SK-N-SH treated with all-trans-retinoic acid at 6 μM for 48 hours (cell line): Measurements from ENCODE around the gene GRIK2.

Experiments
- ARNTL ChIP-seq: fragments of 450-650 bp; formaldehyde crosslinking; IDR thresholded peaks from 2 replicates; pipeline ENCODE4 v1.5.0; 2020; ENCODE audit warnings: low read depth, mild to moderate bottlenecking, moderate library complexity, borderline replicate concordance
- BACH2 ChIP-seq: fragments of 250-450 bp; sonication (Bioruptor Pico); IDR thresholded peaks from 2 replicates; pipeline ENCODE4 v1.9.0; 2021; ENCODE audit warnings: mild to moderate bottlenecking, borderline replicate concordance
- CREB5 ChIP-seq: fragments of 250-450 bp; sonication (Bioruptor Pico); IDR thresholded peaks from 2 replicates; pipeline ENCODE4 v1.5.1; 2020; ENCODE audit warnings: low read depth, mild to moderate bottlenecking, moderate library complexity
- CSDC2 ChIP-seq: fragments of 250-450 bp; sonication (Bioruptor Pico); IDR thresholded peaks from 2 replicates; pipeline ENCODE4 v1.5.0; 2020; ENCODE audit warnings: mild to moderate bottlenecking, moderate library complexity
- CSRNP3 ChIP-seq: fragments of 250-450 bp; sonication (Bioruptor Pico); IDR thresholded peaks from 2 replicates; pipeline ENCODE4 v1.5.1; 2021; ENCODE audit warnings: mild to moderate bottlenecking, moderate library complexity
- ESRRG ChIP-seq: fragments of 250-450 bp; sonication (Bioruptor Pico); IDR thresholded peaks from 2 replicates; pipeline ENCODE4 v1.6.1; 2021; ENCODE audit warnings: mild to moderate bottlenecking
- GLIS3 ChIP-seq: fragments of 250-450 bp; sonication (Bioruptor Pico); IDR thresholded peaks from 2 replicates; pipeline ENCODE4 v1.5.0; 2020; ENCODE audit warnings: mild to moderate bottlenecking, moderate library complexity
- ISL1 ChIP-seq: fragments of 250-450 bp; sonication (Bioruptor Pico); IDR thresholded peaks from 2 replicates; pipeline ENCODE4 v2.1.2; 2022; ENCODE audit warnings: mild to moderate bottlenecking, moderate library complexity
- PPARA ChIP-seq: fragments of 250-450 bp; sonication (Bioruptor Pico); IDR thresholded peaks from 2 replicates; pipeline ENCODE4 v1.5.0; 2020; ENCODE audit warnings: mild to moderate bottlenecking, borderline replicate concordance
- RARB ChIP-seq: fragments of 250-450 bp; sonication (Bioruptor Pico); IDR thresholded peaks from 2 replicates; pipeline ENCODE4 v1.8.0; 2021; ENCODE audit warnings: mild to moderate bottlenecking, moderate library complexity
- TCF4 ChIP-seq: fragments of 250-450 bp; sonication (Bioruptor Pico); IDR thresholded peaks from 2 replicates; pipeline ENCODE4 v1.8.0; 2021; ENCODE audit warnings: mild to moderate bottlenecking, moderate library complexity, borderline replicate concordance
- TOX ChIP-seq: fragments of 250-450 bp; sonication (Bioruptor Pico); IDR thresholded peaks from 2 replicates; pipeline ENCODE4 v1.8.0; 2021; ENCODE audit warnings: mild to moderate bottlenecking, moderate library complexity, borderline replicate concordance
- ZNF70 ChIP-seq: fragments of 450-650 bp; formaldehyde crosslinking; IDR thresholded peaks from 2 replicates; pipeline ENCODE4 v1.5.0; 2020; ENCODE audit warnings: mild to moderate bottlenecking, moderate library complexity

- TF ChIP-seq ESRRG (CRISPR knock-in tag) = no peak
- no peak for TF ChIP-seq ISL1 (CRISPR knock-in tag)
- TF ChIP-seq RARB (CRISPR knock-in tag) = no peak
- no peak for TF ChIP-seq TCF4 (CRISPR knock-in tag)
- no peak for TF ChIP-seq PPARA (CRISPR knock-in tag)
- no peak for TF ChIP-seq TOX (CRISPR knock-in tag)
- no peak for TF ChIP-seq CREB5 (CRISPR knock-in tag)
- no peak for TF ChIP-seq CSDC2
- TF ChIP-seq ZNF70 (CRISPR knock-in tag) = no peak
- TF ChIP-seq GLIS3 (CRISPR knock-in tag) = no peak
- TF ChIP-seq ARNTL = no peak
- TF ChIP-seq CSRNP3 (CRISPR knock-in tag) = no peak
- no peak for TF ChIP-seq BACH2 (CRISPR knock-in tag)
Measured at GRCh38 chr6:102051720-102052119, 658.2 kb downstream of the GRIK2 start.
